ENCODE measurements around the gene PATL2. TPM values are rescaled to one million over a fixed set of nuclear protein-coding genes. Genes with fewer than 3 reads are reported as not detected.

Gene PATL2
- total RNA-seq, 1 experiment from 2014 or later = 0.49 TPM

DNA sequence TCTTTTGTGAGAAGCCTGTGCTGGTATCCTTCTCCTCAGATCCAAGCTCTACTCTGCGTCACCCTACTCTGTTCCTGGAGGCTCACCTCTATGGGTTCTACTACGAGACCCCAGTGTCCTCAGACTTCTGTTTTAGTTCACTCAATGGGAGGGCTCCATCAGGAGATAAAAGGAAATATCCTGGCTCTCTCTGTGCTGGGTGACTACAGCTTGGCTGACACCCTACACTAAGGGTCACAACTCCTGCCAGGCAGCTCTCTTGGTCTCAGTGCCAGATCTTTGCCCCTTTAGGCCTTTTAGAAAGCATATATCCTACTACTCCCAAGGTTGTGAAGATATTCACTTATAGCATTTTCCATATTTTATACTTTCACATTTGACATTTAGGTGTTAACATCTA, 94.1 kb downstream of the PATL2 start:
- H3K4me1 ChIP-seq (ENCODE audit: control insufficient read depth, insufficient read depth, low read length) = no peaks in the 10 kb centered on the region
- peaks cover 19% of the 10 kb centered on the region for H3K36me3 ChIP-seq (ENCODE audit: control insufficient read depth, insufficient read depth, low read length)
- BruUV-seq (replicated peaks) = no TSS peak
- TF ChIP-seq TCF7L2 (IDR thresholded peaks at IDR 0.05; ENCODE audit: low read depth, low read length) (no peak), POLR2AphosphoS5 (IDR thresholded peaks at IDR 0.05; ENCODE audit: low read depth, low read length) (no peak)
- H3K4me3 ChIP-seq (ENCODE audit: low read depth in 2 of 2, low read length in 2 of 2) = no peak overlapping the region
- in situ Hi-C loops (cut with HindIII; ENCODE audit: low pct_unique_long_range_greater_than_20kb, low sequenced_read_pairs) (no loop called here), intact Hi-C loops (cut with micrococcal nuclease; ENCODE audit: unreplicated experiment) (no loop called here)
- H3K27ac ChIP-seq (ENCODE audit: low read length) = no peak overlapping the region
- H3K27me3 ChIP-seq (ENCODE audit: control insufficient read depth, insufficient read depth, low read length) = no peaks in the 10 kb centered on the region
- DNase-seq (ENCODE audit: low read depth, low spot score) = no peak
- CTCF ChIA-PET = no interaction called here
- POLR2A ChIA-PET = interaction anchor here (1.2 kb wide), 1 partner anchor 8 kb away, joined by 3 read pairs; no protein-coding TSS in a partner anchor
- ATAC-seq = no peak
- no peaks in the 10 kb centered on the region for H3K9me3 ChIP-seq (ENCODE audit: control insufficient read depth, insufficient read depth, low read depth, low read length)

Other genes with a start within 250 kb of the PATL2 start
- 128 TPM for gene EIF3J, start 174.2 kb downstream of the PATL2 start, total RNA-seq (2021; ENCODE audit: unreplicated experiment)
- gene SPG11, start 47.7 kb downstream of the PATL2 start, total RNA-seq (2021; ENCODE audit: unreplicated experiment) = 55.0 TPM
- gene B2M, start 194 bp upstream of the PATL2 start, total RNA-seq (2021; ENCODE audit: unreplicated experiment) = 914 TPM
- gene TRIM69, start 25.2 kb upstream of the PATL2 start, total RNA-seq (2021; ENCODE audit: unreplicated experiment) = 16.7 TPM
- gene TERB2, start 245.4 kb upstream of the PATL2 start, total RNA-seq (2021; ENCODE audit: unreplicated experiment) = not detected

All from Panc1 (cell line).